HCT116 (cell line): ENCODE results near the gene CASZ1. TPM values are rescaled to one million over a fixed set of nuclear protein-coding genes. Genes with fewer than 3 reads are reported as not detected.

Experiments
- ATAC-seq: fragments of 200-7000 bp; cut with Tn5 transposase; 2 replicates; pipeline ENCODE4 v1.9.1; 2020; ENCODE audit warnings: mild to moderate bottlenecking, moderate library complexity
- BruUV-seq: library from RNA; stranded (reverse); fragments of 400-500 nt; replicated peaks from 2 replicates; lab custom pipeline; 2021; lab: Mats Ljungman, UMichigan
- CTCF ChIA-PET: fragments of 300-600 bp; sonication (Branson Sonifier 250); formaldehyde crosslinking; loops from one replicate; lab custom pipeline; 2021; ENCODE audit warnings: antibody characterized with exemption; lab: Charles Lee
- POLR2A ChIA-PET: fragments of 300-600, 350-600 bp; sonication (Branson Sonifier 250); formaldehyde crosslinking; loops from one replicate; lab custom pipeline; 2021; ENCODE audit warnings: antibody characterized with exemption; lab: Charles Lee
- RAD21 ChIA-PET, 2 experiments: fragments of 300-600 bp; sonication (Branson Sonifier 250); formaldehyde crosslinking; loops; one replicate each; lab custom pipeline; 2023; ENCODE audit warnings: low total read pairs in 2 of 2; ENCODE audit not compliant: uncharacterized antibody in 2 of 2, unreplicated experiment in 2 of 2, low non-redundant PET in 1 of 2; lab: Charles Lee
- DNase-seq: peaks from one replicate; pipeline ENCODE4 v3.0.0-alpha.2; 2010; ENCODE audit warnings: low read depth, low spot score
- H2AFZ ChIP-seq: fragments of 200-600 bp; shearing (Covaris generic), sonication (generic); 2 replicates; pipeline ENCODE4 v1.6.1; 2017; ENCODE audit warnings: low read depth, mixed run types, mixed read lengths, antibody characterized with exemption, low read length; ENCODE audit not compliant: poor library complexity, severe bottlenecking
- H3K27ac ChIP-seq: 2 replicates; pipeline ENCODE4 v1.5.1; 2012; ENCODE audit warnings: low read depth, low read length
- H3K27me3 ChIP-seq: fragments of 200-600 bp; sonication (generic); 2 replicates; pipeline ENCODE4 v1.6.1; 2016; ENCODE audit warnings: mixed run types, low read length, mixed read lengths; ENCODE audit not compliant: insufficient read depth
- H3K36me3 ChIP-seq, 2 experiments: fragments of 200-500 bp in 1 of 2; fragments of 200-600 bp in 1 of 2; sonication (Bioruptor generic) in 1 of 2; sonication (generic) in 1 of 2; 2 replicates each; pipeline versions ENCODE4 v1.5.1 to v1.6.1; 2014 to 2016; ENCODE audit warnings: low read length in 2 of 2, inconsistent platforms in 1 of 2, mixed read lengths in 1 of 2, mixed run types in 1 of 2; ENCODE audit not compliant: insufficient read depth in 2 of 2, control insufficient read depth in 1 of 2
- H3K4me1 ChIP-seq, 2 experiments: fragments of 200-600 bp in 1 of 2; sonication (generic) in 1 of 2; 2 replicates each; pipeline versions ENCODE4 v1.5.1 to v1.6.1; 2012 to 2017; ENCODE audit warnings: low read length in 2 of 2, inconsistent platforms in 1 of 2, mild to moderate bottlenecking in 1 of 2, mixed read lengths in 1 of 2, mixed run types in 1 of 2, moderate library complexity in 1 of 2; ENCODE audit not compliant: insufficient read depth in 2 of 2, control insufficient read depth in 1 of 2
- H3K4me2 ChIP-seq: fragments of 200-600 bp; sonication (generic); 2 replicates; pipeline ENCODE4 v1.6.1; 2017; ENCODE audit warnings: mixed run types, low read length, mixed read lengths
- H3K4me3 ChIP-seq, 2 experiments: fragments of 200-600 bp in 1 of 2; sonication (generic) in 1 of 2; replicated peaks in 1 of 2; 2 replicates each; pipeline ENCODE4 v1.5.1; 2011 to 2016; ENCODE audit warnings: low read length in 2 of 2, control low read depth in 1 of 2, low read depth in 1 of 2, mild to moderate bottlenecking in 1 of 2, mixed read lengths in 1 of 2, mixed run types in 1 of 2
- H3K79me2 ChIP-seq: fragments of 200-600 bp; sonication (generic); 2 replicates; pipeline ENCODE4 v1.6.1; 2017; ENCODE audit warnings: mild to moderate bottlenecking, mixed run types, low read length, moderate library complexity, mixed read lengths; ENCODE audit not compliant: insufficient read depth
- H3K9ac ChIP-seq: fragments of 200-600 bp; sonication (generic); 2 replicates; pipeline ENCODE4 v1.6.1; 2016; ENCODE audit warnings: low read length, mixed read lengths
- H3K9me2 ChIP-seq: fragments of 200-600 bp; sonication (generic), shearing (Covaris generic); 2 replicates; pipeline ENCODE4 v1.6.1; 2017; ENCODE audit warnings: mixed run types, mild to moderate bottlenecking, moderate library complexity; ENCODE audit not compliant: insufficient read depth
- H3K9me3 ChIP-seq, 2 experiments: fragments of 200-500 bp in 1 of 2; fragments of 200-600 bp in 1 of 2; sonication (Bioruptor generic) in 1 of 2; sonication (generic) in 1 of 2; 2 replicates each; pipeline ENCODE4 v1.6.1; 2014 to 2017; ENCODE audit warnings: low read length in 2 of 2, mixed read lengths in 2 of 2, inconsistent platforms in 1 of 2, low read depth in 1 of 2, mild to moderate bottlenecking in 1 of 2, mixed run types in 1 of 2, moderate library complexity in 1 of 2; ENCODE audit not compliant: control insufficient read depth in 1 of 2, insufficient read depth in 1 of 2
- H4K20me1 ChIP-seq: fragments of 200-600 bp; sonication (generic), shearing (Covaris generic); 2 replicates; pipeline ENCODE4 v1.6.1; 2017; ENCODE audit warnings: mixed run types, mild to moderate bottlenecking, moderate library complexity; ENCODE audit not compliant: insufficient read depth
- CBX3 ChIP-seq: IDR thresholded peaks from 2 replicates; pipeline ENCODE4 v1.6.1; 2012; ENCODE audit warnings: low read depth
- CEBPB ChIP-seq: IDR thresholded peaks from 2 replicates; pipeline ENCODE4 v1.6.1; 2012; ENCODE audit warnings: low read depth
- CTCF ChIP-seq, 3 experiments: fragments of 200-600 bp in 1 of 3; sonication (generic) in 1 of 3; IDR thresholded peaks in 2 of 3; conservative IDR thresholded peaks in 1 of 3; 2 replicates each; pipeline ENCODE4 v1.5.1; 2012 to 2017; ENCODE audit warnings: low read depth in 2 of 3, low read length in 2 of 3, antibody characterized with exemption in 1 of 3, borderline replicate concordance in 1 of 3, control low read depth in 1 of 3, mild to moderate bottlenecking in 1 of 3, mixed read lengths in 1 of 3, mixed run types in 1 of 3, moderate library complexity in 1 of 3; ENCODE audit not compliant: insufficient read depth in 1 of 3
- EGR1 ChIP-seq: IDR thresholded peaks from 2 replicates; pipeline ENCODE4 v1.6.1; 2012; ENCODE audit warnings: low read depth
- ELF1 ChIP-seq: IDR thresholded peaks from 2 replicates; pipeline ENCODE4 v1.6.1; 2012; ENCODE audit warnings: low read depth, borderline replicate concordance
- EZH2phosphoT487 ChIP-seq: fragments of 200-600 bp; IDR thresholded peaks from 2 replicates; pipeline ENCODE4 v1.6.1; 2018; ENCODE audit warnings: antibody characterized with exemption, borderline replicate concordance
- FOSL1 ChIP-seq: IDR thresholded peaks from 2 replicates; pipeline ENCODE4 v1.6.1; 2012; ENCODE audit warnings: low read depth
- JUND ChIP-seq: IDR thresholded peaks from 2 replicates; pipeline ENCODE4 v1.6.1; 2012
- MAX ChIP-seq: IDR thresholded peaks from 2 replicates; pipeline ENCODE4 v1.6.1; 2012
- POLR2A ChIP-seq: IDR thresholded peaks from 2 replicates; pipeline ENCODE4 v1.7.0; 2011; ENCODE audit warnings: borderline replicate concordance; ENCODE audit not compliant: insufficient read depth, insufficient read length; ENCODE audit errors: extremely low read depth
- POLR2AphosphoS5 ChIP-seq: IDR thresholded peaks from 2 replicates; pipeline ENCODE4 v1.6.1; 2011; ENCODE audit warnings: mild to moderate bottlenecking, low read depth, low read length, moderate library complexity
- RAD21 ChIP-seq: IDR thresholded peaks from 2 replicates; pipeline ENCODE4 v1.6.1; 2012; ENCODE audit warnings: low read depth, mild to moderate bottlenecking
- SIN3A ChIP-seq: IDR thresholded peaks from 2 replicates; pipeline ENCODE4 v1.6.1; 2012; ENCODE audit warnings: low read depth
- SRF ChIP-seq: IDR thresholded peaks from 2 replicates; pipeline ENCODE4 v1.6.1; 2012; ENCODE audit warnings: low read depth
- YY1 ChIP-seq: IDR thresholded peaks from 2 replicates; pipeline ENCODE4 v1.6.1; 2011; ENCODE audit warnings: low read length, low read depth, moderate library complexity, mild to moderate bottlenecking; ENCODE audit not compliant: insufficient replicate concordance; ENCODE audit errors: extremely low read depth
- ZFX ChIP-seq: fragments of 450-650 bp; IDR thresholded peaks from 2 replicates; pipeline ENCODE4 v1.6.1; 2017
- ZNF274 ChIP-seq: fragments of 200-500 bp; sonication (Bioruptor generic); IDR thresholded peaks from 2 replicates; pipeline ENCODE4 v1.6.1; 2014; ENCODE audit warnings: mild to moderate bottlenecking, low read depth, low read length, inconsistent platforms
- intact Hi-C: fragments of 100-400 bp; cut with micrococcal nuclease; formaldehyde crosslinking; loops from 2 replicates; pipeline ENCODE4 v1.10.0; 2022
- total RNA-seq: library from RNA; stranded (reverse); gene quantifications from one replicate; pipeline ENCODE4 v1.2.1, GENCODE V29; 2021; ENCODE audit not compliant: unreplicated experiment

CASZ1 gene
- total RNA-seq, 1 experiment from 2014 or later, result 7.7 TPM

- Histone ChIP-seq H3K9me2 (no peaks in the 10 kb centered on the region), H2AFZ (no peak overlapping the region), H3K9ac (no peak overlapping the region), H3K27ac (no peak overlapping the region), H3K36me3 (no peaks in the 10 kb centered on the region), H3K4me3 (no peak overlapping the region), H3K79me2 (no peaks in the 10 kb centered on the region), H3K9me3 (no peaks in the 10 kb centered on the region), H3K27me3 (no peaks in the 10 kb centered on the region), H3K4me1 (peaks cover 4 to 5% of the 10 kb centered on the region in 2 experiments), H3K4me2 (no peak overlapping the region), H4K20me1 (no peaks in the 10 kb centered on the region)
- BruUV-seq, result no TSS peak
- ChIA-PET POLR2A (no interaction called here), RAD21 (no interaction called here), CTCF (no interaction called here)
- intact Hi-C loops, result no loop called here
- no peak for DNase-seq
- no peak for ATAC-seq
- TF ChIP-seq FOSL1, result no peak
- TF ChIP-seq JUND, result no peak
- no peak for TF ChIP-seq RAD21
- TF ChIP-seq ZNF274, result no peak
- TF ChIP-seq CEBPB, result no peak
- TF ChIP-seq MAX, result no peak
- no peak for TF ChIP-seq YY1
- no peak for TF ChIP-seq ZFX
- no peak for TF ChIP-seq POLR2AphosphoS5
These were observed 23.1 kb downstream of the CASZ1 start for GRCh38 chr1:10773376-10773775.

- Histone ChIP-seq H3K36me3 (no peaks in the 10 kb centered on the region), H3K4me1 (no peaks in the 10 kb centered on the region; a peak in 1 of 4 replicates), H3K9ac (no peak overlapping the region), H3K4me3 (no peak overlapping the region), H3K4me2 (no peak overlapping the region), H4K20me1 (no peaks in the 10 kb centered on the region), H3K9me2 (no peaks in the 10 kb centered on the region), H3K79me2 (no peaks in the 10 kb centered on the region), H2AFZ (no peak overlapping the region), H3K27ac (no peak overlapping the region), H3K27me3 (no peaks in the 10 kb centered on the region), H3K9me3 (no peaks in the 10 kb centered on the region)
- ChIA-PET RAD21 (no interaction called here), CTCF (no interaction called here), POLR2A (no interaction called here)
- intact Hi-C loops, result no loop called here
- ATAC-seq (no peak), DNase-seq (no peak)
- no peak for TF ChIP-seq CBX3
- no peak for TF ChIP-seq ELF1
- no peak for TF ChIP-seq CTCF (IDR thresholded peaks at IDR 0.05 in 2 of 3, conservative IDR thresholded peaks at IDR 0.05 in 1 of 3; ENCODE audit: borderline replicate concordance in 1 of 3, insufficient read depth in 1 of 3, low read depth in 2 of 3, low read length in 2 of 3)
- no peak for TF ChIP-seq RAD21
- no peak for TF ChIP-seq EGR1
- TF ChIP-seq CEBPB, result no peak
- TF ChIP-seq POLR2A, result no peak
- TF ChIP-seq ZNF274, result no peak
- no peak for TF ChIP-seq FOSL1
- no peak for TF ChIP-seq YY1
- TF ChIP-seq EZH2phosphoT487, result no peak
- TF ChIP-seq SIN3A, result no peak
- no peak for TF ChIP-seq SRF
- BruUV-seq, result no TSS peak
These were observed 23.7 kb downstream of the CASZ1 start for GRCh38 chr1:10772711-10773110.
